ENCODE data around the gene LACTB. TPM values are rescaled to one million over a fixed set of nuclear protein-coding genes. Genes with fewer than 3 reads are reported as not detected.

LACTB gene
- total and polyA plus RNA-seq, 10 of the 15 experiments (the other 5 are each of a cell fraction or from before 2014, with no cell fraction given) = 5.0 to 35.3 (median 16.6) TPM

DNA sequence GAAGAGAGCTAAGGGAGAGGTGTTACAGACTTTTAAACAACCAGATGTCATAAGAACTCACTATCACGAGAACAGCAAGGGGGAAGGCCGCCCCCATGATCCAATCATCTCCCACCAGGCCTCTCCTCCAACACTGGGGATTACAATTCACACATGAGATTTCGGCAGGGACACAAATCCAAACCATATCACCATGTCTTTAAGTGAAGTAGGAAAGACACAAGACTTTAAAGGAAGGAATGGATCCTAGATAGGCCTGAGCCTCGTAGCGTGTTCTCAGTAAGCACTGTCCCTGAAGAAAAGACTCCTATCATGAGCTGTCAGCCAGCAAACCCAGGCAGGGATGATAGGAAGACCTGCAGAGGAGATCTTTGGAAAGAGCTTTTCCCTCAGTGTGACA lies 50.7 kb downstream of the LACTB start (continued):
- no peak for TF ChIP-seq ZNF217 (IDR thresholded peaks at IDR 0.05)
- TF ChIP-seq, protein P1, sequence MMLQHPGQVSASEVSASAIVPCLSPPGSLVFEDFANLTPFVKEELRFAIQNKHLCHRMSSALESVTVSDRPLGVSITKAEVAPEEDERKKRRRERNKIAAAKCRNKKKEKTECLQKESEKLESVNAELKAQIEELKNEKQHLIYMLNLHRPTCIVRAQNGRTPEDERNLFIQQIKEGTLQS (IDR thresholded peaks at IDR 0.05; ENCODE audit: borderline replicate concordance, extremely low read depth, low read depth, low read length) = no peak
- no peak for TF ChIP-seq HCFC1 (IDR thresholded peaks at IDR 0.05; ENCODE audit: low read length)
- no peak for TF ChIP-seq CEBPB (IDR thresholded peaks at IDR 0.05; ENCODE audit: borderline replicate concordance in 1 of 2, low read depth in 2 of 2, low read length in 2 of 2)
- no peak for TF ChIP-seq YY1 (IDR thresholded peaks at IDR 0.05; ENCODE audit: low read depth, low read length)
- TF ChIP-seq FOS (IDR thresholded peaks at IDR 0.05; ENCODE audit: borderline replicate concordance, extremely low read depth, insufficient read length) = no peak
- TF ChIP-seq, protein P2, sequence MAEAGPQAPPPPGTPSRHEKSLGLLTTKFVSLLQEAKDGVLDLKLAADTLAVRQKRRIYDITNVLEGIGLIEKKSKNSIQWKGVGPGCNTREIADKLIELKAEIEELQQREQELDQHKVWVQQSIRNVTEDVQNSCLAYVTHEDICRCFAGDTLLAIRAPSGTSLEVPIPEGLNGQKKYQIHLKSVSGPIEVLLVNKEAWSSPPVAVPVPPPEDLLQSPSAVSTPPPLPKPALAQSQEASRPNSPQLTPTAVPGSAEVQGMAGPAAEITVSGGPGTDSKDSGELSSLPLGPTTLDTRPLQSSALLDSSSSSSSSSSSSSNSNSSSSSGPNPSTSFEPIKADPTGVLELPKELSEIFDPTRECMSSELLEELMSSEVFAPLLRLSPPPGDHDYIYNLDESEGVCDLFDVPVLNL (IDR thresholded peaks at IDR 0.05; ENCODE audit: low read depth, low read length) = no peak
- TF ChIP-seq, protein P3, sequence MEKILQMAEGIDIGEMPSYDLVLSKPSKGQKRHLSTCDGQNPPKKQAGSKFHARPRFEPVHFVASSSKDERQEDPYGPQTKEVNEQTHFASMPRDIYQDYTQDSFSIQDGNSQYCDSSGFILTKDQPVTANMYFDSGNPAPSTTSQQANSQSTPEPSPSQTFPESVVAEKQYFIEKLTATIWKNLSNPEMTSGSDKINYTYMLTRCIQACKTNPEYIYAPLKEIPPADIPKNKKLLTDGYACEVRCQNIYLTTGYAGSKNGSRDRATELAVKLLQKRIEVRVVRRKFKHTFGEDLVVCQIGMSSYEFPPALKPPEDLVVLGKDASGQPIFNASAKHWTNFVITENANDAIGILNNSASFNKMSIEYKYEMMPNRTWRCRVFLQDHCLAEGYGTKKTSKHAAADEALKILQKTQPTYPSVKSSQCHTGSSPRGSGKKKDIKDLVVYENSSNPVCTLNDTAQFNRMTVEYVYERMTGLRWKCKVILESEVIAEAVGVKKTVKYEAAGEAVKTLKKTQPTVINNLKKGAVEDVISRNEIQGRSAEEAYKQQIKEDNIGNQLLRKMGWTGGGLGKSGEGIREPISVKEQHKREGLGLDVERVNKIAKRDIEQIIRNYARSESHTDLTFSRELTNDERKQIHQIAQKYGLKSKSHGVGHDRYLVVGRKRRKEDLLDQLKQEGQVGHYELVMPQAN (conservative IDR thresholded peaks at IDR 0.05) = no peak

DNA sequence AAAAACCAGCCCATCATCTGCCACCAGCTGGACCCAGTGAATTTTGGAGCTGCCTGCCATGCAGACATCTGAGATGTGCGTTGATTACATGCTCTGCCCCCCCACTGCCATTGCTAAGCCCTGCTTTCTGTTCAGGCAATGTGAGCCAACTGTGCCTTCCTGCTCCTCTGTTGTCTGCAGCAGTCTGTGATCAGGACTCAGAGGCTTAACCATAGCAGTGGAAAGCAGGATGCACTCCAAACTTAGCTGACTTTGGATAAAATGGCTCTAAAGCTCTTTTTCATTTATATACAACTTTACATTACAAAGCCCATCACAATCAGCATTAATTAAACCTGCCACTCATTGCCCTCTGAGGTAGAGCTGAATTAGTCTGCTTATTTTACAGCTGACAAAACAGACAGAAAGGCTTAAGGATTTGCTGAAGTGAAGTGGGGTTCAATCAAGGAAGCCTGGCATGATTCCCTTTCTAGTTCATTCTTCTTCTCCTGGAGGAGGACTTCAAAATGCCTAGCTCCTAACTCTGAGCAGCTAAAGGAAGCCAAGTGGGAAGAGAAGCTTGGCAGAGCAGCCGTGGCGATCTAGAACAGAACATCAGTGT lies 51.3 kb downstream of the LACTB start:
- ChIA-PET POLR2A (interaction anchor here (0.5 to 1.1 kb wide), 2 partner anchors 16 to 170 kb away, joined by 3 to 5 read pairs; partner anchors contain the start of gene RPS27L), SMC1A (ENCODE audit: uncharacterized antibody, unreplicated experiment) (interaction anchor here (1.0 to 1.5 kb wide), 2 partner anchors 31 to 110 kb away, joined by 3 read pairs; no protein-coding TSS in a partner anchor), RAD21 (ENCODE audit: unreplicated experiment) (no interaction called here), CTCF (interaction anchor here (0.6 to 1.2 kb wide), 2 partner anchors 115 to 128 kb away, joined by 3 to 4 read pairs; no protein-coding TSS in a partner anchor)
- DNase-seq (ENCODE audit: low read depth, low spot score) (no peak), FAIRE-seq (no peak), ATAC-seq (no peak)
- no TSS peak for BruUV-seq (replicated peaks)
- Histone ChIP-seq H3K4me1 (ENCODE audit: control insufficient read depth, insufficient read depth, low read length) (peaks cover 6% of the 10 kb centered on the region), H3K79me2 (ENCODE audit: control insufficient read depth, insufficient read depth, low read length) (no peaks in the 10 kb centered on the region), H3K9ac (ENCODE audit: control insufficient read depth, insufficient read depth, low read length) (no peak overlapping the region), H3K27me3 (replicated peaks in 1 of 2; ENCODE audit: control insufficient read depth in 2 of 2, insufficient read depth in 2 of 2, low read length in 1 of 2) (no peaks in the 10 kb centered on the region; a peak in 1 of 4 replicates), H4K20me1 (ENCODE audit: control insufficient read depth, insufficient read depth) (no peaks in the 10 kb centered on the region), H3K9me3 (replicated peaks; ENCODE audit: control insufficient read depth, insufficient read depth, low read length) (no peaks in the 10 kb centered on the region), H3K27ac (ENCODE audit: control insufficient read depth, insufficient read depth) (no peak overlapping the region), H3K36me3 (ENCODE audit: control insufficient read depth in 2 of 2, insufficient read depth in 2 of 2, low read length in 1 of 2) (no peaks in the 10 kb centered on the region), H3K4me2 (ENCODE audit: control insufficient read depth, insufficient read depth) (no peak overlapping the region), H3K4me3 (no peak overlapping the region), H2AFZ (ENCODE audit: control insufficient read depth, low read depth, low read length) (no peak overlapping the region)
- WGBS (ENCODE audit: insufficient coverage, insufficient replicate concordance, low lambda C conversion rate, missing lambda C conversion rate) = 79% methylated on average over 3 of the region's 3 CpGs
- in situ Hi-C loops (cut with MboI) (no loop called here), intact Hi-C loops (cut with micrococcal nuclease; ENCODE audit: unreplicated experiment) (no loop called here)
- TF ChIP-seq, protein P4, sequence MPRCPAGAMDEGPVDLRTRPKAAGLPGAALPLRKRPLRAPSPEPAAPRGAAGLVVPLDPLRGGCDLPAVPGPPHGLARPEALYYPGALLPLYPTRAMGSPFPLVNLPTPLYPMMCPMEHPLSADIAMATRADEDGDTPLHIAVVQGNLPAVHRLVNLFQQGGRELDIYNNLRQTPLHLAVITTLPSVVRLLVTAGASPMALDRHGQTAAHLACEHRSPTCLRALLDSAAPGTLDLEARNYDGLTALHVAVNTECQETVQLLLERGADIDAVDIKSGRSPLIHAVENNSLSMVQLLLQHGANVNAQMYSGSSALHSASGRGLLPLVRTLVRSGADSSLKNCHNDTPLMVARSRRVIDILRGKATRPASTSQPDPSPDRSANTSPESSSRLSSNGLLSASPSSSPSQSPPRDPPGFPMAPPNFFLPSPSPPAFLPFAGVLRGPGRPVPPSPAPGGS (IDR thresholded peaks at IDR 0.05; ENCODE audit: borderline replicate concordance, insufficient read depth, low read depth, low read length, poor library complexity, severe bottlenecking) = peak; percentile 45
- TF ChIP-seq, protein P5, sequence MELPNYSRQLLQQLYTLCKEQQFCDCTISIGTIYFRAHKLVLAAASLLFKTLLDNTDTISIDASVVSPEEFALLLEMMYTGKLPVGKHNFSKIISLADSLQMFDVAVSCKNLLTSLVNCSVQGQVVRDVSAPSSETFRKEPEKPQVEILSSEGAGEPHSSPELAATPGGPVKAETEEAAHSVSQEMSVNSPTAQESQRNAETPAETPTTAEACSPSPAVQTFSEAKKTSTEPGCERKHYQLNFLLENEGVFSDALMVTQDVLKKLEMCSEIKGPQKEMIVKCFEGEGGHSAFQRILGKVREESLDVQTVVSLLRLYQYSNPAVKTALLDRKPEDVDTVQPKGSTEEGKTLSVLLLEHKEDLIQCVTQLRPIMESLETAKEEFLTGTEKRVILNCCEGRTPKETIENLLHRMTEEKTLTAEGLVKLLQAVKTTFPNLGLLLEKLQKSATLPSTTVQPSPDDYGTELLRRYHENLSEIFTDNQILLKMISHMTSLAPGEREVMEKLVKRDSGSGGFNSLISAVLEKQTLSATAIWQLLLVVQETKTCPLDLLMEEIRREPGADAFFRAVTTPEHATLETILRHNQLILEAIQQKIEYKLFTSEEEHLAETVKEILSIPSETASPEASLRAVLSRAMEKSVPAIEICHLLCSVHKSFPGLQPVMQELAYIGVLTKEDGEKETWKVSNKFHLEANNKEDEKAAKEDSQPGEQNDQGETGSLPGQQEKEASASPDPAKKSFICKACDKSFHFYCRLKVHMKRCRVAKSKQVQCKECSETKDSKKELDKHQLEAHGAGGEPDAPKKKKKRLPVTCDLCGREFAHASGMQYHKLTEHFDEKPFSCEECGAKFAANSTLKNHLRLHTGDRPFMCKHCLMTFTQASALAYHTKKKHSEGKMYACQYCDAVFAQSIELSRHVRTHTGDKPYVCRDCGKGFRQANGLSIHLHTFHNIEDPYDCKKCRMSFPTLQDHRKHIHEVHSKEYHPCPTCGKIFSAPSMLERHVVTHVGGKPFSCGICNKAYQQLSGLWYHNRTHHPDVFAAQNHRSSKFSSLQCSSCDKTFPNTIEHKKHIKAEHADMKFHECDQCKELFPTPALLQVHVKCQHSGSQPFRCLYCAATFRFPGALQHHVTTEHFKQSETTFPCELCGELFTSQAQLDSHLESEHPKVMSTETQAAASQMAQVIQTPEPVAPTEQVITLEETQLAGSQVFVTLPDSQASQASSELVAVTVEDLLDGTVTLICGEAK (IDR thresholded peaks at IDR 0.05; ENCODE audit: borderline replicate concordance) = no peak
